ENCODE results near the gene WNT1. TPM values are rescaled to one million over a fixed set of nuclear protein-coding genes. Genes with fewer than 3 reads are reported as not detected.

The WNT1 gene
- polyA plus RNA-seq (2011; rRNA removed) (not detected in 2 replicates), polyA minus RNA-seq (2011; rRNA and poly(A)+ RNA removed) (not detected in 2 replicates)

GRCh38 chr12:48978291-48978740 is at the start of gene WNT1:
WNT1 (plus strand) TSS chr12:48978322; CDS start chr12:48978651, 329 bp downstream.
- ChIA-PET POLR2A (no interaction called here), CTCF (interaction anchor here (0.9 to 30.1 kb wide), 17 partner anchors 13 to 189 kb away, joined by 3 to 757 read pairs (median 4); partner anchors contain the start of genes ADCY6, ARF3, DDN and DDX23)
- Histone ChIP-seq H3K4me3 (ENCODE audit: low read depth, low read length) (peak within 1 kb of the TSS; percentile 6; the same call in 1 of the 2 replicates), H3K27me3 (ENCODE audit: control insufficient read depth, insufficient read depth, low read length) (peaks cover 51% of the 10 kb centered on the region), H3K36me3 (ENCODE audit: control insufficient read depth, insufficient read depth, low read length) (no peaks in the 10 kb centered on the region)
- TF ChIP-seq, protein P1, sequence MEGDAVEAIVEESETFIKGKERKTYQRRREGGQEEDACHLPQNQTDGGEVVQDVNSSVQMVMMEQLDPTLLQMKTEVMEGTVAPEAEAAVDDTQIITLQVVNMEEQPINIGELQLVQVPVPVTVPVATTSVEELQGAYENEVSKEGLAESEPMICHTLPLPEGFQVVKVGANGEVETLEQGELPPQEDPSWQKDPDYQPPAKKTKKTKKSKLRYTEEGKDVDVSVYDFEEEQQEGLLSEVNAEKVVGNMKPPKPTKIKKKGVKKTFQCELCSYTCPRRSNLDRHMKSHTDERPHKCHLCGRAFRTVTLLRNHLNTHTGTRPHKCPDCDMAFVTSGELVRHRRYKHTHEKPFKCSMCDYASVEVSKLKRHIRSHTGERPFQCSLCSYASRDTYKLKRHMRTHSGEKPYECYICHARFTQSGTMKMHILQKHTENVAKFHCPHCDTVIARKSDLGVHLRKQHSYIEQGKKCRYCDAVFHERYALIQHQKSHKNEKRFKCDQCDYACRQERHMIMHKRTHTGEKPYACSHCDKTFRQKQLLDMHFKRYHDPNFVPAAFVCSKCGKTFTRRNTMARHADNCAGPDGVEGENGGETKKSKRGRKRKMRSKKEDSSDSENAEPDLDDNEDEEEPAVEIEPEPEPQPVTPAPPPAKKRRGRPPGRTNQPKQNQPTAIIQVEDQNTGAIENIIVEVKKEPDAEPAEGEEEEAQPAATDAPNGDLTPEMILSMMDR (IDR thresholded peaks at IDR 0.05; ENCODE audit: insufficient read depth, low read depth, low read length), result 0 out of 2 replicates have a peak, but pooled peaks have one; percentile 14
- DNase-seq (ENCODE audit: low read depth), result no peak

- CTCF ChIA-PET, result interaction anchor here (0.8 to 2.4 kb wide), 5 partner anchors 16 to 76 kb away, joined by 3 to 10 read pairs (median 6); partner anchors contain the start of gene WNT1
- H3K36me3 ChIP-seq (ENCODE audit: control insufficient read depth, insufficient read depth, low read length), result peaks cover 16% of the 10 kb centered on the region
- POLR2A ChIA-PET, result interaction anchor here (0.7 kb wide), 1 partner anchor 1834 kb away, joined by 6 read pairs; no protein-coding TSS in a partner anchor
- no peak for DNase-seq (ENCODE audit: low read depth)
- no peak overlapping the region for H3K4me3 ChIP-seq (ENCODE audit: low read depth, low read length)
- no peaks in the 10 kb centered on the region for H3K27me3 ChIP-seq (ENCODE audit: control insufficient read depth, insufficient read depth, low read length)
- TF ChIP-seq, protein P1 (IDR thresholded peaks at IDR 0.05; ENCODE audit: insufficient read depth, low read depth, low read length), result no peak
These were observed 48.6 kb upstream of the WNT1 start for GRCh38 chr12:48929551-48929950.

DNA sequence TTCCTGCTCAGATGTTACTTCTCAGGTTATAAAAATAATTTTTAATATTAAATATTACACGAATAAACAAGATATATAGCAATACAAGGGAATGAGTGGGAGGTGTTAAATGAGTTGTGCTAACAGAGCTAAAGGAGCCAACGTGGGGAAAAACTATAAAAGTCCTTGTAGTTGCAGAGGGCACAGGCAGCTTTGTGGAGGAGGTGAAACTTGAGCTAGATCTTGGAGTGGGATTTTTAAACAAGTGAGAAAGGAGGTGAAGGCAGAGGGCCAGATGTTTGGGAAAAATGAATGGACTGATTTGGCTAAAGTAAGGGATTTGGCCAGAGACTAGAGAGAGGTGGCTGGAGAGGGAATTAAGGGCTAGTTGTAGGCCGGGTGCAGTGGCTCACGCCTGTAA is 47.6 kb upstream of the WNT1 start:
- TF ChIP-seq, protein P1 (IDR thresholded peaks at IDR 0.05; ENCODE audit: insufficient read depth, low read depth, low read length), result no peak
- CTCF ChIA-PET, result interaction anchor here (0.8 to 2.4 kb wide), 5 partner anchors 26 to 77 kb away, joined by 3 to 10 read pairs (median 6); partner anchors contain the start of gene WNT1
- no peak for DNase-seq (ENCODE audit: low read depth)
- Histone ChIP-seq H3K36me3 (ENCODE audit: control insufficient read depth, insufficient read depth, low read length) (peaks cover 16% of the 10 kb centered on the region), H3K4me3 (ENCODE audit: low read depth, low read length) (no peak overlapping the region), H3K27me3 (ENCODE audit: control insufficient read depth, insufficient read depth, low read length) (no peaks in the 10 kb centered on the region)
- POLR2A ChIA-PET, result no interaction called here

DNA sequence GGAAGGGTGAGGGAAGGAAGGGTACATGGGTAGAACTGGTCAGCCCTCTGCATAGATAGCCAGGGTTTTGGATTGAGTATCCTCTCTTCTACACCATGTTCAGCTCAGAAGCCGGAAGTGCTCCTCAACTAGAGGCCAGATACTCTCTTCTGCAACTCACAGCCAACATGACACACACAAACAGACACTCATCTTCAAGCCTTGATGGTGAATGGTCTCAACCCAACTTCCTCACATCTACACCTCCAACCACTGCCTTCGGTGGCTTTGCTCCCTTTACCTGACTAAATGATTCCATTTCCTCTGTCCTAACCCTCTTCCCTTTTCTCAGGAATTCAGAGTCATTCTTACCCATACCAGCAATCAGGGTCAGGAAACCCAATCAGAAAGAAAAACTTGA is 45.2 kb upstream of the WNT1 start:
- DNase-seq (ENCODE audit: low read depth), result no peak
- peaks cover 24% of the 10 kb centered on the region for H3K36me3 ChIP-seq (ENCODE audit: control insufficient read depth, insufficient read depth, low read length)
- TF ChIP-seq, protein P1 (IDR thresholded peaks at IDR 0.05; ENCODE audit: insufficient read depth, low read depth, low read length), result no peak
- ChIA-PET CTCF (interaction anchor here (1.1 kb wide), 1 partner anchor 12 kb away, joined by 3 read pairs; no protein-coding TSS in a partner anchor), POLR2A (interaction anchor here (0.7 kb wide), 1 partner anchor 161 kb away, joined by 12 read pairs; no protein-coding TSS in a partner anchor)
- no peaks in the 10 kb centered on the region for H3K27me3 ChIP-seq (ENCODE audit: control insufficient read depth, insufficient read depth, low read length)
- no peak overlapping the region for H3K4me3 ChIP-seq (ENCODE audit: low read depth, low read length)

DNA sequence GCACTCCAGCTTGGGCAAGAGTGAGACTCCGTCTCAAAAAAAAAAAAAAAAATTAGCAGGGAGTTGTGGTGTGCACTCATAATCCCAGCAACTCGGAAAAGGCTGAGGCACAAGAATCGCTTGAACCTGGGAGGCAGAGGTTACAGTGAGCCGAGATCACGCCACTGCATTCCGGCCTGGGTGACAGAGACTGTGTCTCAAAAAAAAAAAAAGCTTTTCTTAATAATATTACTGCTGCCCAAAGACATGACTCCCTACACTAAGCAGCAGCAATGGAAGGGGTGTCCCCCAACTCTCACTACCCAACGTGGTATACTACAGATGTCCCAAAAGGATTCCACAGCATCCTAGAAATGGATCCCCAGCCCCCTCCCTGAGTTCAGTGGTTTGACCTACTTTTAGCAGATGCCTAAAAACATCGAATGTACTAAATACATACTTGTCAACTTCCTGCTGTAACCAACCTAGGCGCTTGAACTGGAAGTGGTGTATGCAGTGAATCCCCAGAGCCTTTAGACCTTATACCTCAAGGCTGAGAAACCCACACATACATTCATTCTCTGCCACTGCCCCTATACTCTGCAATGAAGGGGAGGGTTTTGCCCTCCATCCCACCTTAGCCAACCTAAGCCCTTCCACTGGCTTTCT is 44.3 kb upstream of the WNT1 start:
- ChIA-PET POLR2A (interaction anchor here (0.7 kb wide), 1 partner anchor 162 kb away, joined by 12 read pairs; no protein-coding TSS in a partner anchor), CTCF (interaction anchor here (0.9 to 4.3 kb wide), 6 partner anchors 9 to 81 kb away, joined by 3 to 45 read pairs (median 4); partner anchors contain the start of genes ARF3, DDX23, FKBP11 and WNT1)
- TF ChIP-seq, protein P1 (IDR thresholded peaks at IDR 0.05; ENCODE audit: insufficient read depth, low read depth, low read length), result no peak
- Histone ChIP-seq H3K36me3 (ENCODE audit: control insufficient read depth, insufficient read depth, low read length) (peaks cover 27% of the 10 kb centered on the region), H3K4me3 (ENCODE audit: low read depth, low read length) (no peak overlapping the region), H3K27me3 (ENCODE audit: control insufficient read depth, insufficient read depth, low read length) (no peaks in the 10 kb centered on the region)
- no peak for DNase-seq (ENCODE audit: low read depth)
